HepG2 (cell line): ENCODE data around the gene AUP1. TPM values are rescaled to one million over a fixed set of nuclear protein-coding genes. Genes with fewer than 3 reads are reported as not detected.

ENCODE experiments used
- EHMT2 ChIP-seq: fragments of 200-600 bp; sonication (generic); IDR thresholded peaks from 2 replicates; pipeline ENCODE4 v1.7.0; 2017; ENCODE audit warnings: antibody characterized with exemption, low read depth, low read length, borderline replicate concordance
- FOSL1 ChIP-seq: sonication (generic); formaldehyde crosslinking; IDR thresholded peaks from 2 replicates; pipeline ENCODE4 v1.9.0; 2021; ENCODE audit warnings: missing genetic modification reagents, borderline replicate concordance
- HNRNPK ChIP-seq: fragments of 200-400 bp; formaldehyde crosslinking; IDR thresholded peaks from 2 replicates; pipeline ENCODE4 v1.6.1; 2018; ENCODE audit warnings: low read length, low read depth, moderate library complexity, mild to moderate bottlenecking; ENCODE audit not compliant: poor library complexity, severe bottlenecking
- MYC ChIP-seq: sonication (generic); formaldehyde crosslinking; IDR thresholded peaks from 2 replicates; pipeline ENCODE4 v1.9.0; 2021; ENCODE audit warnings: missing genetic modification reagents, borderline replicate concordance
- NCOR1 ChIP-seq: fragments of 200-600 bp; sonication (generic); IDR thresholded peaks from 2 replicates; pipeline ENCODE4 v1.7.0; 2017; ENCODE audit warnings: antibody characterized with exemption, low read length, borderline replicate concordance
- STAG1 ChIP-seq: sonication (generic); formaldehyde crosslinking; IDR thresholded peaks from 2 replicates; pipeline ENCODE4 v1.4.0; 2020; ENCODE audit warnings: missing genetic modification reagents
- TEAD2 ChIP-seq: sonication (generic); formaldehyde crosslinking; IDR thresholded peaks from 2 replicates; pipeline ENCODE4 v1.9.0; 2021; ENCODE audit warnings: missing genetic modification reagents
- XBP1 ChIP-seq: sonication (generic); formaldehyde crosslinking; IDR thresholded peaks from 2 replicates; pipeline ENCODE4 v1.5.0; 2020; ENCODE audit warnings: missing genetic modification reagents
- ZBTB3 ChIP-seq: sonication (generic); formaldehyde crosslinking; IDR thresholded peaks from 2 replicates; pipeline ENCODE4 v1.4.0; 2020; ENCODE audit warnings: low read depth, mild to moderate bottlenecking, moderate library complexity, missing genetic modification reagents, borderline replicate concordance
- ZKSCAN8 ChIP-seq: IDR thresholded peaks from 2 replicates; pipeline ENCODE4 v1.6.1; 2016; ENCODE audit warnings: borderline replicate concordance, missing genetic modification reagents, missing compliant biosample characterization
- ZNF543 ChIP-seq: sonication (generic); formaldehyde crosslinking; IDR thresholded peaks from 2 replicates; pipeline ENCODE4 v1.4.0; 2020; ENCODE audit warnings: mild to moderate bottlenecking, missing genetic modification reagents
- ZNF605 ChIP-seq: sonication (generic); formaldehyde crosslinking; IDR thresholded peaks from 2 replicates; pipeline ENCODE4 v1.8.0; 2022; ENCODE audit warnings: mild to moderate bottlenecking, missing genetic modification reagents
- polyA plus RNA-seq, 8 experiments: library from polyadenylated mRNA; depleted of rRNA in 3 of 8; stranded (reverse) in 7 of 8; unstranded in 1 of 8; fragments of >200 nt; fragmentation: Illumina TruSeq in 4 of 8; extraction: Trizol in 4 of 8; gene quantifications; 2 replicates each; pipeline versions ENCODE4 v1.2.1 to v1.2.3, GENCODE V29; 2011 to 2016; ENCODE audit warnings: low read depth in 4 of 8, missing spikeins in 1 of 8, mixed read lengths in 1 of 8; ENCODE audit not compliant: insufficient read depth in 1 of 8
- total RNA-seq, 5 experiments: library from RNA; depleted of rRNA; stranded (reverse); fragments of >200 nt; fragmentation: Illumina TruSeq; extraction: Trizol; gene quantifications; 2 replicates each; pipeline ENCODE4 v1.2.3, GENCODE V29; 2016; ENCODE audit warnings: low read depth in 1 of 5
- TF ChIP-seq, protein P1 (sequence below): sonication (generic); formaldehyde crosslinking; IDR thresholded peaks from 2 replicates; pipeline ENCODE4 v1.5.0; 2020; ENCODE audit warnings: missing genetic modification reagents
- TF ChIP-seq, protein P2 (sequence below): fragments of 450-650 bp; IDR thresholded peaks from 2 replicates; pipeline ENCODE4 v1.6.1; 2017
- TF ChIP-seq, protein P3 (sequence below): IDR thresholded peaks from 2 replicates; pipeline ENCODE4 v1.6.1; 2016; ENCODE audit warnings: missing compliant biosample characterization, missing genetic modification reagents, borderline replicate concordance
- TF ChIP-seq, protein P4 (sequence below): sonication (generic); formaldehyde crosslinking; IDR thresholded peaks from 2 replicates; pipeline ENCODE4 v1.8.1; 2023; ENCODE audit warnings: missing genetic modification reagents, inconsistent platforms, borderline replicate concordance

AUP1 gene
- total and polyA plus RNA-seq, 2 of the 13 experiments (the other 11 are each of a cell fraction or from before 2014, with no cell fraction given): 174 to 267 TPM

DNA sequence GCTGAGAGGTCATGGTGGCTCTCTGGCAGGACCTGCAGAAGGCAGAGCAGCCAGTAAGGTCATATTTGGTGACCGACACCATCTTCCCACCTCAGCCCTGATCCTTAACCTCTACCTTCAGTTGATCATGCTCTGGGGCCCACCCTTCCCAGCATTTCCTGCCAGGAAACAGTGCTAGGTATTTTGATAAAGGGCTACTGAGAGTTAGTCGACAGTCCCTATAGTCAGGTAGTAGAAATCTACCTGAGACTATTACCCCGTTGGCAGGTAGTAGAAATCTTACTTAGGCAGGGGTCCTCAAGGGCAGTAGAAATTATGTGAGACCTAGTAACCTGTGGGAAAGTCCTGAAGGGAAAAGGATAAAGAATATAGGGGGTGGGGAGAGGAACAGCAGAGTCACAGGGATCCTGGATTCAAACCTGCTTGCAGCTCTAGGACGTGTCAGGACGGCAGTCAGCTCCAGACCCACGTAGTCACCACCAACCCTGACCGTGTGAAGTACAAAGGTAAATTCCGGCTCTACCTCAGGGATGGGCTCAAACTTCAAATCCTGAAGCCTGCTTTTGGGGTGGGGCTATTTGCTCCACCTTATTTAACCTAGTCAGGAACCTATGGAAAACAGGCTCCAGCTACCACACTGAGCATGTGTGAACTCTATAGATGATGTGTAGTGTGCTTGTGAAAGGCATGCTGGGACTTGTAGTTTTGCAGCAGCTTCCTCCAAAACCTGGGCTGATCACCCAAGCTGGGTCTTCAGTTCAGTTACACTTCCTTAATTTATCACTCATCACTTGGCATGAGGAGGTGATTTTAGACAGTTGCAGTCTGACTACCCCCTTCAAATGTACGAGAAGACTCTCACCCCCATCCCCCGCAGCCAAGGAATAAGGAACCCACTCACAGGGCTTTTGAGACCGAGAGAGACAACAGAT lies 3.5 kb downstream of the AUP1 start, which contains the start of gene DQX1 (continued):
- TF ChIP-seq, protein P1, sequence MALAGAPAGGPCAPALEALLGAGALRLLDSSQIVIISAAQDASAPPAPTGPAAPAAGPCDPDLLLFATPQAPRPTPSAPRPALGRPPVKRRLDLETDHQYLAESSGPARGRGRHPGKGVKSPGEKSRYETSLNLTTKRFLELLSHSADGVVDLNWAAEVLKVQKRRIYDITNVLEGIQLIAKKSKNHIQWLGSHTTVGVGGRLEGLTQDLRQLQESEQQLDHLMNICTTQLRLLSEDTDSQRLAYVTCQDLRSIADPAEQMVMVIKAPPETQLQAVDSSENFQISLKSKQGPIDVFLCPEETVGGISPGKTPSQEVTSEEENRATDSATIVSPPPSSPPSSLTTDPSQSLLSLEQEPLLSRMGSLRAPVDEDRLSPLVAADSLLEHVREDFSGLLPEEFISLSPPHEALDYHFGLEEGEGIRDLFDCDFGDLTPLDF (CRISPR knock-in tag): no peak
- TF ChIP-seq NCOR1 (peak; percentile 64; the same call in 1 of the 2 replicates), ZBTB3 (0 out of 2 replicates have a peak, but pooled peaks have one; percentile 29), FOSL1 (CRISPR knock-in tag) (no peak), ZKSCAN8 (peak; percentile 23; the same call in 1 of the 2 replicates), EHMT2 (no peak), ZNF543 (no peak), TEAD2 (no peak), MYC (peak; percentile 40; the same call in 1 of the 2 replicates), ZNF605 (CRISPR knock-in tag) (peak; percentile 87), XBP1 (CRISPR knock-in tag) (no peak), HNRNPK (no peak), STAG1 (CRISPR knock-in tag) (peak; percentile 21; the same call in 1 of the 2 replicates)
- TF ChIP-seq, protein P2, sequence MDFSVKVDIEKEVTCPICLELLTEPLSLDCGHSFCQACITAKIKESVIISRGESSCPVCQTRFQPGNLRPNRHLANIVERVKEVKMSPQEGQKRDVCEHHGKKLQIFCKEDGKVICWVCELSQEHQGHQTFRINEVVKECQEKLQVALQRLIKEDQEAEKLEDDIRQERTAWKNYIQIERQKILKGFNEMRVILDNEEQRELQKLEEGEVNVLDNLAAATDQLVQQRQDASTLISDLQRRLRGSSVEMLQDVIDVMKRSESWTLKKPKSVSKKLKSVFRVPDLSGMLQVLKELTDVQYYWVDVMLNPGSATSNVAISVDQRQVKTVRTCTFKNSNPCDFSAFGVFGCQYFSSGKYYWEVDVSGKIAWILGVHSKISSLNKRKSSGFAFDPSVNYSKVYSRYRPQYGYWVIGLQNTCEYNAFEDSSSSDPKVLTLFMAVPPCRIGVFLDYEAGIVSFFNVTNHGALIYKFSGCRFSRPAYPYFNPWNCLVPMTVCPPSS: no peak
- TF ChIP-seq, protein P3, sequence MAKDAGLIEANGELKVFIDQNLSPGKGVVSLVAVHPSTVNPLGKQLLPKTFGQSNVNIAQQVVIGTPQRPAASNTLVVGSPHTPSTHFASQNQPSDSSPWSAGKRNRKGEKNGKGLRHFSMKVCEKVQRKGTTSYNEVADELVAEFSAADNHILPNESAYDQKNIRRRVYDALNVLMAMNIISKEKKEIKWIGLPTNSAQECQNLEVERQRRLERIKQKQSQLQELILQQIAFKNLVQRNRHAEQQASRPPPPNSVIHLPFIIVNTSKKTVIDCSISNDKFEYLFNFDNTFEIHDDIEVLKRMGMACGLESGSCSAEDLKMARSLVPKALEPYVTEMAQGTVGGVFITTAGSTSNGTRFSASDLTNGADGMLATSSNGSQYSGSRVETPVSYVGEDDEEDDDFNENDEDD (CRISPR knock-in tag): peak; percentile 58; the same call in 1 of the 2 replicates
- TF ChIP-seq, protein P4, sequence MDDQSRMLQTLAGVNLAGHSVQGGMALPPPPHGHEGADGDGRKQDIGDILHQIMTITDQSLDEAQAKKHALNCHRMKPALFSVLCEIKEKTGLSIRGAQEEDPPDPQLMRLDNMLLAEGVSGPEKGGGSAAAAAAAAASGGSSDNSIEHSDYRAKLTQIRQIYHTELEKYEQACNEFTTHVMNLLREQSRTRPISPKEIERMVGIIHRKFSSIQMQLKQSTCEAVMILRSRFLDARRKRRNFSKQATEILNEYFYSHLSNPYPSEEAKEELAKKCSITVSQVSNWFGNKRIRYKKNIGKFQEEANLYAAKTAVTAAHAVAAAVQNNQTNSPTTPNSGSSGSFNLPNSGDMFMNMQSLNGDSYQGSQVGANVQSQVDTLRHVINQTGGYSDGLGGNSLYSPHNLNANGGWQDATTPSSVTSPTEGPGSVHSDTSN (CRISPR knock-in tag): no peak
